ENCODE data around the gene PBX1. TPM values are rescaled to one million over a fixed set of nuclear protein-coding genes. Genes with fewer than 3 reads are reported as not detected.

Gene PBX1
- total and polyA plus RNA-seq, 2 donors (not counting 3 experiments of a cell fraction or from before 2014, with no cell fraction given), result 10.7 to 24.1 TPM

DNA sequence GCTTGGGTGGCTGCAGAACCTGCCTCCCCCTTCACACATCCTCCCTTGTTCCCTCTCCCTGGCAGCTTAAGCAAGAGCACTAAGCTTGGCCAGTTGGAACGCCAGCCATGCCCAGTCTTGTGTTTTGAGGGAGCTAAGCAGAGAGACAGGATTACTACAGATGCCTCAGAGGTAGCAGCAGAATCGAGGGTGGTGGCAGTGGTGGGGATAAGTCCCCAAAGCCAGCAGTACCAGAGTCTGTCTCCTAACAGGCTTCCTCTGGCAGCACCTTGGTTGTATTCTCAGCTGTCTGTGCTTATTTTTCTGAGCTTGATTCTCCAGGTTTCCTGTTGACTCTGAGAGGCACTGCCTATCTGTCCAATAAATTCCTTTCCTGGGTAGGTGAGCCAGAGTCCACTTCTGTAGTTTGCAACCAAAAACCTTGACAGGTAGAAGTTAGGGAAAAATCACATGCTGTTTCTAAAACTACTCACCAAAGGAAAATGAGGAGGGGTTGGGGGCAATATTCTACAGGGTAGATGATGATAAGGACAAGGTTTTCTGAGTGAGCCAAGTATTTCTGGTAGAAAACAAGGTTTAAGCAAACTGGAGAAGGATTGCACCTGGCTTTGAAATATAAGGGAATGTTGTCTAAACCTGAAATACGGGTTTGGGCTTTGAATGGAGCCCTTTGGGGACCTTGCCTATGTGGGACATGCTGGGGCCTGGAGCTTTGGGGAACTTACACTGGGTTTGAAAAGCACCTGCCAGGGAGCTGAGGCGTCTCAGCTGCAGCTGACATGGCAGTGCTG is 100.8 kb downstream of the PBX1 start:
- Histone ChIP-seq H3K36me3 (ENCODE audit: control insufficient read depth in 2 of 2, extremely low read depth in 1 of 2, insufficient read depth in 2 of 2, low read length in 2 of 2) (no peaks in the 10 kb centered on the region), H3K27me3 (ENCODE audit: control insufficient read depth in 2 of 2, insufficient read depth in 2 of 2, low read length in 2 of 2) (no peaks in the 10 kb centered on the region), H3K9me1 (replicated peaks; ENCODE audit: control insufficient read depth, extremely low read depth, insufficient read depth, low read length) (no peaks in the 10 kb centered on the region), H3K9me3 (replicated peaks; ENCODE audit: control insufficient read depth, insufficient read depth, low read length) (no peaks in the 10 kb centered on the region), H3K79me2 (ENCODE audit: control insufficient read depth, insufficient read depth, low read length) (no peaks in the 10 kb centered on the region), H3K27ac (ENCODE audit: insufficient read depth, low read depth, low read length) (no peak overlapping the region), H3K9ac (replicated peaks; ENCODE audit: extremely low read depth, insufficient read depth, low read length) (no peak overlapping the region), H3K4me3 (replicated peaks in 1 of 3; ENCODE audit: insufficient read depth in 1 of 3, low read depth in 1 of 3, low read length in 3 of 3) (no peak overlapping the region), H3K4me2 (ENCODE audit: insufficient read depth, low read length) (no peak overlapping the region), H4K20me1 (replicated peaks; ENCODE audit: control insufficient read depth, extremely low read depth, insufficient read depth, low read length) (no peaks in the 10 kb centered on the region), H2AFZ (ENCODE audit: low read depth, low read length) (no peak overlapping the region), H3K4me1 (ENCODE audit: control insufficient read depth, extremely low read depth, insufficient read depth, low read length) (peaks cover 3% of the 10 kb centered on the region)
- dilution Hi-C loops (cut with MboI; ENCODE audit: extremely low pct_ligation_motif_present, low sequenced_read_pairs), result no loop called here
- intact Hi-C loops (cut with micrococcal nuclease), result no loop called here
- FAIRE-seq (no peak), DNase-seq (ENCODE audit: low read depth, low spot score) (no peak)
- TF ChIP-seq POLR2AphosphoS5 (IDR thresholded peaks at IDR 0.05; ENCODE audit: insufficient read depth, low read depth, low read length) (no peak), FOS (IDR thresholded peaks at IDR 0.05; ENCODE audit: borderline replicate concordance, insufficient read depth, low read length) (no peak), GATA2 (IDR thresholded peaks at IDR 0.05; ENCODE audit: insufficient read depth, insufficient read length, low read depth, low read length) (no peak), EZH2 (IDR thresholded peaks at IDR 0.05; ENCODE audit: borderline replicate concordance, low read depth, low read length, severe bottlenecking) (no peak), POLR2A (IDR thresholded peaks at IDR 0.05; ENCODE audit: low read depth, low read length) (no peak), JUN (IDR thresholded peaks at IDR 0.05; ENCODE audit: borderline replicate concordance, insufficient read depth, insufficient read length, low read depth) (no peak), MYC (IDR thresholded peaks at IDR 0.05; ENCODE audit: low read depth, low read length) (no peak)
- TF ChIP-seq, protein P1, sequence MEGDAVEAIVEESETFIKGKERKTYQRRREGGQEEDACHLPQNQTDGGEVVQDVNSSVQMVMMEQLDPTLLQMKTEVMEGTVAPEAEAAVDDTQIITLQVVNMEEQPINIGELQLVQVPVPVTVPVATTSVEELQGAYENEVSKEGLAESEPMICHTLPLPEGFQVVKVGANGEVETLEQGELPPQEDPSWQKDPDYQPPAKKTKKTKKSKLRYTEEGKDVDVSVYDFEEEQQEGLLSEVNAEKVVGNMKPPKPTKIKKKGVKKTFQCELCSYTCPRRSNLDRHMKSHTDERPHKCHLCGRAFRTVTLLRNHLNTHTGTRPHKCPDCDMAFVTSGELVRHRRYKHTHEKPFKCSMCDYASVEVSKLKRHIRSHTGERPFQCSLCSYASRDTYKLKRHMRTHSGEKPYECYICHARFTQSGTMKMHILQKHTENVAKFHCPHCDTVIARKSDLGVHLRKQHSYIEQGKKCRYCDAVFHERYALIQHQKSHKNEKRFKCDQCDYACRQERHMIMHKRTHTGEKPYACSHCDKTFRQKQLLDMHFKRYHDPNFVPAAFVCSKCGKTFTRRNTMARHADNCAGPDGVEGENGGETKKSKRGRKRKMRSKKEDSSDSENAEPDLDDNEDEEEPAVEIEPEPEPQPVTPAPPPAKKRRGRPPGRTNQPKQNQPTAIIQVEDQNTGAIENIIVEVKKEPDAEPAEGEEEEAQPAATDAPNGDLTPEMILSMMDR (IDR thresholded peaks at IDR 0.05; ENCODE audit: extremely low read depth in 1 of 2, insufficient read depth in 1 of 2, low read depth in 1 of 2, low read length in 2 of 2), result no peak
- TF ChIP-seq, protein P2, sequence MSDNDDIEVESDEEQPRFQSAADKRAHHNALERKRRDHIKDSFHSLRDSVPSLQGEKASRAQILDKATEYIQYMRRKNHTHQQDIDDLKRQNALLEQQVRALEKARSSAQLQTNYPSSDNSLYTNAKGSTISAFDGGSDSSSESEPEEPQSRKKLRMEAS (IDR thresholded peaks at IDR 0.05; ENCODE audit: insufficient read depth, insufficient read length), result no peak
- ChIA-PET CTCF (interaction anchor here (0.6 to 1.5 kb wide), 3 partner anchors 7 to 127 kb away, joined by 3 to 4 read pairs (median 4); no protein-coding TSS in a partner anchor), POLR2A (no interaction called here)
- no TSS peak for BruUV-seq (replicated peaks)
